PC-3 (cell line): Measurements from ENCODE around the gene MTX2.

ENCODE experiments used
- EZH2phosphoT487 ChIP-seq: fragments of 300-600 bp; sonication (generic); IDR thresholded peaks from 2 replicates; pipeline ENCODE4 v1.6.1; 2018; ENCODE audit warnings: mild to moderate bottlenecking, antibody characterized with exemption, low read length, borderline replicate concordance
- TF ChIP-seq, protein P1 (sequence below): fragments of 300-600 bp; sonication (generic); conservative IDR thresholded peaks from 2 replicates; pipeline ENCODE4 v1.5.1; 2017; ENCODE audit warnings: antibody characterized with exemption, low read depth, mild to moderate bottlenecking, low read length

DNA sequence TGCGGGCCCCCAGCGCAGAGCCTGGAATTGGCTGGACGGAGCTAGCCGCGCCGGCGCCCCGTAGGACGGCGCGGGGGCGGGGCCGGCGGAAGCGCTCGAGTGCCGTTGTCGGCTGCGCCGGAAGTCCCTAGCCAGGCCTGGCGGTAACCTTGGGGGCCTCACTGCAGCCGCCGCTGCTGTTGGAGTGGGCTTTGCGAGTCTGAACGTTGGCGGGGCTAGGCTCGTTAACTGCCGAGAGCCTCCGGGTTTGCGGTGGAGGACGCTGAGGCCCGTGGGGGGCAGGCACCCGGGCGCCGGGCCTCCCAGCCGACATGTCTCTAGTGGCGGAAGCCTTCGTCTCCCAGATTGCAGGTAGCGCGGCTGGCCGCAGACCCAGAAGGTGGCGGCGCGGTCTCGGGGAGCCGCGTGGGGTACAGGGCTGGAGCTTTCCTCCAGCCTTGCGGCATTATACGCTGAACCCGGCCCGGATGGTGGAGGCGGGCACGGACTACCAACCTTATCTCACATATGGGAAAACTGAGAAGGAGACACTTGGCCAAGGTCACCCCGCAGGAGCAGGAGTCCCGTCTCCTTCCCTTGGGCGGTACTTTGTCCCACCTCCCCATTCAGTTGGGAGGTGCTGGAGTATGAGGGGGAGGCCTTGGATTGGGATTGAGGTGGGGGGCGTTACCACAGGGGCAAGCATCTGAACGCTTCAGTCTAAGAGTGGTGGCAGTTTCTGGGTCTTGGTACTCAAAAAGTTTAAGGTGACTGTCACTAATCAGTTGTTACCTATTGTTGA lies at the start of gene MTX2:
- TF ChIP-seq, protein P1, sequence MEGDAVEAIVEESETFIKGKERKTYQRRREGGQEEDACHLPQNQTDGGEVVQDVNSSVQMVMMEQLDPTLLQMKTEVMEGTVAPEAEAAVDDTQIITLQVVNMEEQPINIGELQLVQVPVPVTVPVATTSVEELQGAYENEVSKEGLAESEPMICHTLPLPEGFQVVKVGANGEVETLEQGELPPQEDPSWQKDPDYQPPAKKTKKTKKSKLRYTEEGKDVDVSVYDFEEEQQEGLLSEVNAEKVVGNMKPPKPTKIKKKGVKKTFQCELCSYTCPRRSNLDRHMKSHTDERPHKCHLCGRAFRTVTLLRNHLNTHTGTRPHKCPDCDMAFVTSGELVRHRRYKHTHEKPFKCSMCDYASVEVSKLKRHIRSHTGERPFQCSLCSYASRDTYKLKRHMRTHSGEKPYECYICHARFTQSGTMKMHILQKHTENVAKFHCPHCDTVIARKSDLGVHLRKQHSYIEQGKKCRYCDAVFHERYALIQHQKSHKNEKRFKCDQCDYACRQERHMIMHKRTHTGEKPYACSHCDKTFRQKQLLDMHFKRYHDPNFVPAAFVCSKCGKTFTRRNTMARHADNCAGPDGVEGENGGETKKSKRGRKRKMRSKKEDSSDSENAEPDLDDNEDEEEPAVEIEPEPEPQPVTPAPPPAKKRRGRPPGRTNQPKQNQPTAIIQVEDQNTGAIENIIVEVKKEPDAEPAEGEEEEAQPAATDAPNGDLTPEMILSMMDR: no peak
- no peak for TF ChIP-seq EZH2phosphoT487
